Measurements from ENCODE around the gene GPR135. TPM values are rescaled to one million over a fixed set of nuclear protein-coding genes. Genes with fewer than 3 reads are reported as not detected.

The GPR135 gene
- total and polyA plus RNA-seq, 10 of the 15 experiments (the other 5 are each of a cell fraction or from before 2014, with no cell fraction given) = 0.11 to 1.1 (median 0.86) TPM

- Histone ChIP-seq H3K4me1 (ENCODE audit: control insufficient read depth, insufficient read depth, low read length) (no peaks in the 10 kb centered on the region), H3K36me3 (ENCODE audit: control insufficient read depth in 2 of 2, insufficient read depth in 2 of 2, low read length in 1 of 2) (no peaks in the 10 kb centered on the region), H3K4me3 (no peak overlapping the region), H3K4me2 (ENCODE audit: control insufficient read depth, insufficient read depth) (no peak overlapping the region), H3K27ac (ENCODE audit: control insufficient read depth, insufficient read depth) (no peak overlapping the region), H4K20me1 (ENCODE audit: control insufficient read depth, insufficient read depth) (no peaks in the 10 kb centered on the region), H3K27me3 (replicated peaks in 1 of 2; ENCODE audit: control insufficient read depth in 2 of 2, insufficient read depth in 2 of 2, low read length in 1 of 2) (no peaks in the 10 kb centered on the region), H3K9ac (ENCODE audit: control insufficient read depth, insufficient read depth, low read length) (no peak overlapping the region), H3K9me3 (replicated peaks; ENCODE audit: control insufficient read depth, insufficient read depth, low read length) (no peaks in the 10 kb centered on the region), H3K79me2 (ENCODE audit: control insufficient read depth, insufficient read depth, low read length) (no peaks in the 10 kb centered on the region), H2AFZ (ENCODE audit: control insufficient read depth, low read depth, low read length) (no peak overlapping the region)
- RAD21 ChIA-PET (ENCODE audit: unreplicated experiment) = no interaction called here
- in situ Hi-C loops (cut with MboI) = no loop called here
- FAIRE-seq (no peak), DNase-seq (ENCODE audit: low read depth, low spot score) (no peak), ATAC-seq (no peak)
- SMC1A ChIA-PET (ENCODE audit: uncharacterized antibody, unreplicated experiment) = interaction anchor here (1.1 to 3.5 kb wide), 5 partner anchors 8 to 312 kb away, joined by 3 to 16 read pairs (median 5); no protein-coding TSS in a partner anchor
- CTCF ChIA-PET = interaction anchor here (0.7 to 1.0 kb wide), 2 partner anchors 8 to 310 kb away, joined by 3 to 6 read pairs; no protein-coding TSS in a partner anchor
- no TSS peak for BruUV-seq (replicated peaks)
- TF ChIP-seq SPI1 (IDR thresholded peaks at IDR 0.05; ENCODE audit: borderline replicate concordance, insufficient read depth, low read depth, low read length) = peak; percentile 26; the same call in 1 of the 2 replicates
- TF ChIP-seq FOXK2 (IDR thresholded peaks at IDR 0.05) = no peak
- intact Hi-C loops (cut with micrococcal nuclease; ENCODE audit: unreplicated experiment) = no loop called here
- POLR2A ChIA-PET = no interaction called here
- WGBS (ENCODE audit: insufficient coverage, insufficient replicate concordance, low lambda C conversion rate, missing lambda C conversion rate) = 48% methylated on average over 1 of the region's 1 CpG
Measured at GRCh38 chr14:59435987-59436386, 29.2 kb downstream of the GPR135 start.

- no peak overlapping the region for H2AFZ ChIP-seq (ENCODE audit: control insufficient read depth, low read depth, low read length)
- no peak for DNase-seq (ENCODE audit: low read depth, low spot score)
- CTCF ChIA-PET = interaction anchor here (0.9 to 1.1 kb wide), 2 partner anchors 9 to 128 kb away, joined by 4 to 6 read pairs; no protein-coding TSS in a partner anchor
- SMC1A ChIA-PET (ENCODE audit: uncharacterized antibody, unreplicated experiment) = interaction anchor here (0.6 to 1.8 kb wide), 6 partner anchors 9 to 463 kb away, joined by 3 to 9 read pairs (median 3); no protein-coding TSS in a partner anchor
- no peak for ATAC-seq
- H3K79me2 ChIP-seq (ENCODE audit: control insufficient read depth, insufficient read depth, low read length) = no peaks in the 10 kb centered on the region
- H3K36me3 ChIP-seq (ENCODE audit: control insufficient read depth in 2 of 2, insufficient read depth in 2 of 2, low read length in 1 of 2) = no peaks in the 10 kb centered on the region
- no peak overlapping the region for H3K4me2 ChIP-seq (ENCODE audit: control insufficient read depth, insufficient read depth)
- POLR2A ChIA-PET = no interaction called here
- no peak overlapping the region for H3K4me3 ChIP-seq
- BruUV-seq (replicated peaks) = no TSS peak
- whole genome bisulfite sequencing (ENCODE audit: insufficient coverage, insufficient replicate concordance, low lambda C conversion rate, missing lambda C conversion rate) = 70% methylated on average over 3 of the region's 3 CpGs
- H3K27ac ChIP-seq (ENCODE audit: control insufficient read depth, insufficient read depth) = no peak overlapping the region
- H3K4me1 ChIP-seq (ENCODE audit: control insufficient read depth, insufficient read depth, low read length) = no peaks in the 10 kb centered on the region
- RAD21 ChIA-PET (ENCODE audit: unreplicated experiment) = interaction anchor here (0.5 kb wide), 1 partner anchor 314 kb away, joined by 3 read pairs; no protein-coding TSS in a partner anchor
- no peaks in the 10 kb centered on the region for H3K9me3 ChIP-seq (replicated peaks; ENCODE audit: control insufficient read depth, insufficient read depth, low read length)
- in situ Hi-C loops (cut with MboI) = no loop called here
- no peaks in the 10 kb centered on the region for H4K20me1 ChIP-seq (ENCODE audit: control insufficient read depth, insufficient read depth)
- H3K27me3 ChIP-seq (replicated peaks in 1 of 2; ENCODE audit: control insufficient read depth in 2 of 2, insufficient read depth in 2 of 2, low read length in 1 of 2) = no peaks in the 10 kb centered on the region
- no peak overlapping the region for H3K9ac ChIP-seq (ENCODE audit: control insufficient read depth, insufficient read depth, low read length)
- FAIRE-seq = no peak
- intact Hi-C loops (cut with micrococcal nuclease; ENCODE audit: unreplicated experiment) = no loop called here
- TF ChIP-seq SREBF2 (IDR thresholded peaks at IDR 0.05; ENCODE audit: low read length) (no peak), ZBTB11 (CRISPR knock-in tag; IDR thresholded peaks at IDR 0.05) (no peak), FOXM1 (IDR thresholded peaks at IDR 0.05; ENCODE audit: low read depth, low read length) (no peak), CBFB (IDR thresholded peaks at IDR 0.05; ENCODE audit: low read depth) (no peak), BCLAF1 (IDR thresholded peaks at IDR 0.05) (no peak), SMAD5 (IDR thresholded peaks at IDR 0.05; ENCODE audit: low read depth) (no peak), RUNX3 (IDR thresholded peaks at IDR 0.05; ENCODE audit: low read length) (no peak), ESRRA (IDR thresholded peaks at IDR 0.05; ENCODE audit: low read length) (no peak), EGR1 (IDR thresholded peaks at IDR 0.05; ENCODE audit: borderline replicate concordance in 1 of 2, low read depth in 2 of 2, low read length in 2 of 2) (no peak), CBX3 (IDR thresholded peaks at IDR 0.05; ENCODE audit: borderline replicate concordance, low read depth) (no peak)
Measured at GRCh38 chr14:59435101-59435500, 30.1 kb downstream of the GPR135 start.

All from GM12878 (cell line).